GM20431 (cell line): Measurements from ENCODE around the gene PERCC1.

ENCODE experiments used
- in situ Hi-C: fragments of 300-500 bp; cut with MseI, MboI; formaldehyde crosslinking; loops from one replicate; pipeline ENCODE4 v1.15.0; 2020; ENCODE audit warnings: low sequenced_read_pairs; ENCODE audit not compliant: unreplicated experiment

The PERCC1 gene

DNA sequence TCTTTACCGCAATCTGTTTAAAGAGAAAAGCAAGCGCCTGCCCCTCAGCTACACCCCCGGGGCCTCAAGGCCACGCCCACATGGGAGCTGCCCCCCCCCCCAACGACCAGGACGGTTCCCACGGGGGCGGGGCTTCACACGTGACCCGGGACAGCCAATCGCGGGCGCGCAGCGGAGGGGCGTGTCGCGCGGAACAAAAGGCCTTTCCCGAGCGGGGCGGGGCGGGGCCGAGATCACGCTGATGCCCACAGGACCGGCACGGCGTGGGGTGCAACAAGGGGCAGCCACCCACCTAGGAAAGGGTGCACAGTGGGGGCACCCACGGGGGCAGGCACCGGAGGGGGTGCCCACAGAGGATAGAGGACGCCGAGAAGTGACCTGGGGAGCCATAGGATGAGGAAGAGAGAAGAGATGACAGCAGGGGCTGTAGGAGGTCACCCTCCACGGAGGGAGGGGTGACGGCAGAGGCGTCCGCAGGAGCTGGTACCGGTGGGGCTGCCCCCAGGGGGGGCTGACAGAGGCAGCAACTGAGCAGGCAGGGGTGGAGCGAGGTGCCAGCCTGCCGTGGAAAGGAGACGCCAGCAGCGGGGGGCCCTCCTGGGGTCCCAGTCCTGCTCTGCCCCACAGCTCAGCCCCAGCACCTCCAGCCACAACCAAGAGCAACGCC is 22.6 kb upstream of the PERCC1 start:
- in situ Hi-C loops, result no loop called here

- in situ Hi-C loops, result no loop called here
Measured at GRCh38 chr16:1412847-1413246, 18.0 kb upstream of the PERCC1 start.

GRCh38 chr16:1413684-1414531 is 17.0 kb upstream of the PERCC1 start:
- in situ Hi-C loops, result no loop called here

DNA sequence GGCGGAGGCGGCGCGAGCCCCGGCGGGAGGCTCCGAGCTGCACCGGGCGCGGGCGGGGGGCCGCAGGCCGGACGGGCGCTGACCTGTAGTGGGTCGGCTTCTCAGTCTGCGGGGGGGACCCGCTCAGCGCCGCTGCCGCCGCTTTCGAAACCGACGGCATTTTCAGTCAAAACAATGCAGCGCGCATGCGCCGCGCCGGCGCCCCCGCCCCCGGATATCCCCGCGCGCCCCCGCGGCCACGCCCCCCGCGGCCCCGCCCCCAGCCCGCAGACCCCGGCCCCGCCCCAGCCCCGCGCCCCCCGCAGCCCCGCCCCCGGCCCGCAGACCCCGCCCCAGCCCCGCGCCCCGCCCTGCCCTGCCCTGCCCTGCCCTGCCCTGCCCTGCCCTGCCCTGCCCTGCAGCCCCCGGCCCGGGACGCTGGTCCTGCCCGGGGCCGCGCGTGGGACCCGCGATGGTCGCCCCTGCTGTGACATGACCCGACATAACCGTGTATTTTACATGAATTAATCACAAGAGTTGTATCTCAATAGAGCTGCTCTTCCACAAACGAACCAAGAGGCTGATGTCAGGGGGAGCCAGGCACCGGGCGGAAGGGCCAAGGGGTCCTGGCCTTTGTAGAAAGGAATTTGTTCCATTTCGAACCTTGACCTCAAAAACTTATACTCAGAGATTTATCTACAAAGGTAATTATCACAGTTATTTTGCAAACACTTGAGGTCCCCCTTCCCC is 16.2 kb upstream of the PERCC1 start, which contains the start of gene UNKL:
TSS of gene UNKL (minus strand) at position 173 of the 729 bp plus-strand sequence. CDS start at position 160, 13 bp downstream.
- in situ Hi-C loops, result no loop called here

DNA sequence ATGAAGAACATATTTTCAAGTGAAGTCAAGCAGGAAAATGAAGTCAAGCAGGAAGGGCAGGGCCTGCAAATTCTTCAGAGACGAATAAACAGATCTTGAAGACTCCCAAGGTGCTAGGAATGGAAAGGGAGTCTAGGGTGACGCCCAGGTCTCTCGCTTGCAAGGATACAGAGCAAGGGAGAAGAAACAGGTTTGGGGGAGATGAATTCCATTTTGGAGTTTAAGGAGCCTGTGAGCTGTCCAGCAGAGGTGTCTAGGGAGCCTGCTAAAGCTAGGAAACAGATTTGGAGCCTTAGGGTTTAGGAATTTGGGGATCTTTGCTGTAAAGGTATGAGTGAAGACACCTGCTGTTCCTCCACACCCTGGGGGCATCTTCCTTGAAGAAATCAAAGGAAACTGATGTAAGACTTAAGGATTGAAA is 14.3 kb upstream of the PERCC1 start:
- in situ Hi-C loops, result no loop called here

DNA sequence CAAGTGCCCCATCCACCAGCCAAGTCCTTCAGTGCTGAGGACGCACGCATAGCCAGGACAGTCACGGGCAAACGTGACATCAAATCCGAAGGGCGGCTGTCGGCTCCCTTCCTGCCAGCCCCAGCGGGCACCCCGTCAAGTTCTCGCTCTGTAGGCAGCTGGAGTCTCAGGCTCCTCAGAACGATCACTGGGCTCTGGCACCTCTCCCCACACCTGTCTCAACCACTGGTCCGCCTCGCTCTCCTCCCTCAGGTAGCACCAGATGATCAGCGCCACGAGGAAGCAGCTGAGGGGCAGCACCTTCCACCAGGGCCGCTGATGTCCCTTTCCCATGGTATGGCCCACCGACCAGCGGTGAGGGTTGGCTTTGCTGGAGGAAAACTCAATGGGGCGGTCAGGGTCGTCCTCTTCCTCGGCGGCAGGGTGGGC is 10.8 kb upstream of the PERCC1 start:
- in situ Hi-C loops, result no loop called here

GRCh38 chr16:1422076-1422475 is 8.8 kb upstream of the PERCC1 start:
- in situ Hi-C loops, result no loop called here

DNA sequence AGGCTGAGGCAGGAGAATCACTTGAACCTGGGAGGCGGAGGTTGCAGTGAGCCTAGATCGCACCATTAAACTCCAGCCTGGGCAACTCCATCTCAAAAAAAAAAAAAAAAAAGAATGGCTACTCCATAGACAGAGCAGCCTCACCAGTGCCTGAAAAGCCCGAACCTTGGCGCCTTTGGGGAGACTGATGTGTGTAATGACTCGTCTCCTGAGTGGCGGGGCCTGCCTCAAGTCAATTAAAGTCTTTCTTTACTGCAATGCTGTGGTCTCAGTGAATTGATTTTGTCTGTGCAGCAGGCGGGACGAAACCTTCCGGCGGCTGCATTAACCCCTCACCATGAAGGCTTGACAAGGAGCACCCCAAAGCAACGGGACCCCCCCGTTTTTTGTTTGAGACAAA is 6.8 kb upstream of the PERCC1 start:
- in situ Hi-C loops, result no loop called here

DNA sequence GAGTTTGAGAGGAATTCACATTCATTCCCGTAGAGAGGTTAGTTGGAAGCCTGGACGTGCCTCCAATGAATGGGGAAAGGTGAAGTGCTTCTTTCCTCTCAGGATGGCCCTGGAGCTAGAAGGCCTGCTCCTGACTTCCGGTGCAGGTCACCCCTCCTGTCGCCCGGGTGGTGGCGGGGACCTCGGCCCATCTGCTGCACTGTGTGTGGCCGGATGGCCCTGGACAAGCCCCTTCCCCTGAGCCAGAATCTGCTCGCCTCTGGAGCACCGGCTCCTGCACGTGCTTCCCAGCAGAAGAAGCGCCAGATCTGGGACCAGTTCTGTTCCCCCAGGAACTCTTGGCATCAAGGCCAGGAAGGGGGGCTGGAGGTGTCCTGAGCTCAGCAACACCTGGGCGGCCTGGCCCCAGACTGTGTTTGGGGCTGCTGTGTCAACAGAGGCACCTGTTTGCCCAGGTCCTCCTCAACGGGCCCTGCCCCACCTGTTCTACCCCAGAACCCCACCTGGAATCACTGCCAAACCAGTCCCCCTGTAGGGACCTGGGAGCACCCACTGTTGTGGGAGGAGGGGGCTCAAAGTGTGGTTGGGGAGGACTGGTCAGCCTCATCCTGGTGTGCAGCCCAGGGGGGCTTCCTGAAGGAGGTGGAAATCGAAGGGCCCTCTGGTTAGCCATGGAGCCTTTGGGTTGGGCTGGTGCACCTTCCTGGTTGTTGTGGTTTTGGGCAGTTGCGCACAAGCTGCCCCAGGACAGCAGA is 5.1 kb upstream of the PERCC1 start:
- in situ Hi-C loops, result no loop called here

DNA sequence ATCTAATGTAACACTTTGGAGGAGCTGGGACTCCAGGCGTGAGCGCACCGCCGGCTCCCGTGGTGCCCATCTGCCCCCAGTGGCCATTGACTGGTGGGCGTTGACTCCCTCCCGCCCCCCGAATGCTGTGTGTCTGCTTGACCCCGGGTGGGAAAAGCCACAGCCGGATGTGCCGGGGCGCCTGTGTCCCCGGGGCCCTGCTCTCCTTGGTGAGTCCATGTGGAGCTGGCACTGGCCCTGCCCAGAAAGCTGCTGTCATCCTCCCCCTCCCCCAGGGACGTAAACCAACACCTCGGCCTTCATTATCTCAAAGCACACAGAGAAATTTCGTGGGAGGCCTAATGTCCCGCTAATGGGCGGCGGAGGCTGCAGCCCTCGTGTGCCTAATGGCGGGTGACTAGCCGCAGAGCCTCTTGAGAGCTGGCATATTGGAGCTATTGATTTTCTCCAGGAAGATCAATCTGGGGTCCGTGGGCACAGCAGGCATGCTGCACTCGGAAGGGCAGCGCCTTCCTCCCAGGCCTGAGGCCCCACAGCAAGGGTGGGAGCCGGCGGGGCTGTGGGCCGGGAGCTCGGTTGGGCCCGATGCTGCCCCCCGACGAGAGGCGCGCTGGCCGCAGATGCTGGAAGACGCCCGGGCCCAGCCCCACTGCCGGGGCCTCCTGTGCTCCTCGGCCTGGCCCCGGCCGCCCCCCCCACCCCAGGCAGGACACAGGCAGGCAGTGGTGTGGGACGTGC is 4.0 kb upstream of the PERCC1 start:
- in situ Hi-C loops, result no loop called here

GRCh38 chr16:1427473-1428461 is 3.1 kb upstream of the PERCC1 start:
- in situ Hi-C loops, result no loop called here

- in situ Hi-C loops, result no loop called here
Measured at GRCh38 chr16:1428511-1428910, 2.4 kb upstream of the PERCC1 start.

GRCh38 chr16:1429012-1429411 is 1.9 kb upstream of the PERCC1 start:
- in situ Hi-C loops, result no loop called here

DNA sequence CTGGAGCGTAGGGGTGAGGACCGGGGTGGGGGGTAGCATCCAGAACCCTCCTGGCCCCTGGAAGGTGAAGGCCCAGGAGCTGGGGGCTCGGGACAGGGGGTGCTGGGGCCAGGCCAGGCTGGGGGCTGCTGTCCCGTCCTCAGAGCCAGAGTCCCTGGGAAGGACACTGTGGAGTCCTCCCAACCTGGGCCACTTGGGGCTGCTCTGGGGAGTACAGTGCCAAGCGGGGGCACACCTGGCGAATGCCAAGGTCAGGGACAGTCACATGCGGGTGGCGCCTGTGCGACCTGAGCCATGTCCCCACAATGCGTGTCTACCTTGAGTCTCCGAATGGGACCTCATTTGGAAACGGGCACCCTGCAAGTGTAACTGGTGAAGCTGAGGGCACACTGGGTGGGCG is 1.2 kb upstream of the PERCC1 start:
- in situ Hi-C loops, result no loop called here

- in situ Hi-C loops, result no loop called here
Measured at GRCh38 chr16:1430214-1430758, 592 bp upstream of the PERCC1 start.

- in situ Hi-C loops, result no loop called here
Measured at GRCh38 chr16:1431497-1432270, 806 bp downstream of the PERCC1 start.
